RWPE1 (cell line): Measurements from ENCODE around the gene MYH7B.

Experiments used
- CTCF ChIA-PET: fragments of 350-600 bp; sonication (Branson Sonifier 250); formaldehyde crosslinking; extraction: SDS; loops from one replicate; lab custom pipeline; 2021; lab: Yijun Ruan, JAX
- POLR2A ChIA-PET: fragments of 400-600 bp; formaldehyde crosslinking; extraction: SDS; loops from one replicate; lab custom pipeline; 2020; ENCODE audit warnings: antibody characterized with exemption; ENCODE audit not compliant: low non-redundant PET; lab: Yijun Ruan, JAX
- DNase-seq: peaks from one replicate; pipeline ENCODE4 v3.0.0; 2012; ENCODE audit warnings: low spot score
- H3K27ac ChIP-seq: fragments of 450-650 bp; 2 replicates; pipeline ENCODE4 v1.5.1; 2017
- TF ChIP-seq, protein P1 (sequence below): fragments of 450-650 bp; conservative IDR thresholded peaks from 2 replicates; pipeline ENCODE4 v1.5.1; 2017; ENCODE audit warnings: low read depth, mild to moderate bottlenecking

The MYH7B gene

DNA sequence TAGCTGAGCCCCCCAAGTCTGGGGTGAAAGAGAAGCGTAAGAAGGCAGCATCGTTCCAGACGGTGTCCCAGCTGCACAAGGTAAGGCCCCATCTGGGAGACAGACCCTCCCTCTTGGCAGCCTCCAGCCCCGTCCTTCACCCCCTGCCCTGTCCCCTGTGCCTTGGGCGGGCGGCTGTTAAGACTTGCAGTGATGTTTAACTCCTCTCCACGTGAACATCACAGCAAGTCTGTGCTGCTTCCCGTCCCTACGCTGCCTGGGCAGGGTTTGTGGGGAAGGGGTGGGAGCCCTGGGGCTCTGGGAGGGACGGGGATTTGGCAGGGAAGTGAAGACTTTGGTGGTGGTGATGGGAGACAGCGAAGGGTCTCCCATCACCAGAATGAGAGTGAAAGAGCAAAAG, 34.6 kb downstream of the MYH7B start:
- ChIA-PET CTCF (interaction anchor here (0.6 kb wide), 1 partner anchor 1446 kb away, joined by 3 read pairs; no protein-coding TSS in a partner anchor), POLR2A (no interaction called here)

DNA sequence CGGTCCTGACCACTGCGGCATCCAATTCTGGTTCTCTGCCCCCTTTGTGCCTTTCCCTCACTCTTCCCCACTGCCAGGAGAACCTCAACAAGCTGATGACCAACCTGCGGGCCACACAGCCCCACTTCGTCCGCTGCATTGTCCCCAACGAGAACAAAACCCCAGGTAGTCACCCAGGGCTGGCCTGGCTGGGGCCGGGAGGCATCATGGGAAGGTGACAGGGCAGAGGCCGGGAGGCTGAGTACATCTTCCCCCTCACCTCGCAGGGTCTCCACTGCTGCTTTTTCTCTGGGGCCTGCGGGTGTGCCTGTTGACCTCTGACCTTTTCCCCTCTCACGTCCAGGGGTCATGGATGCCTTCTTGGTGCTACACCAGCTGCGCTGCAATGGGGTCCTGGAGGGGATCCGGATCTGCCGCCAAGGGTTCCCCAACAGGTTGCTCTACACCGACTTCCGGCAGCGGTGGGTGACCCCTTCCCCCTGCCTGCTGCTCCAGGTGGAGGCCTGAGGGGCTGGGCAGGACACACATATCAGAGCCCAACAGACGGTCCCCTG, 35.1 kb downstream of the MYH7B start:
- H3K27ac ChIP-seq, result no peak overlapping the region
- no peak for DNase-seq
- TF ChIP-seq, protein P1, sequence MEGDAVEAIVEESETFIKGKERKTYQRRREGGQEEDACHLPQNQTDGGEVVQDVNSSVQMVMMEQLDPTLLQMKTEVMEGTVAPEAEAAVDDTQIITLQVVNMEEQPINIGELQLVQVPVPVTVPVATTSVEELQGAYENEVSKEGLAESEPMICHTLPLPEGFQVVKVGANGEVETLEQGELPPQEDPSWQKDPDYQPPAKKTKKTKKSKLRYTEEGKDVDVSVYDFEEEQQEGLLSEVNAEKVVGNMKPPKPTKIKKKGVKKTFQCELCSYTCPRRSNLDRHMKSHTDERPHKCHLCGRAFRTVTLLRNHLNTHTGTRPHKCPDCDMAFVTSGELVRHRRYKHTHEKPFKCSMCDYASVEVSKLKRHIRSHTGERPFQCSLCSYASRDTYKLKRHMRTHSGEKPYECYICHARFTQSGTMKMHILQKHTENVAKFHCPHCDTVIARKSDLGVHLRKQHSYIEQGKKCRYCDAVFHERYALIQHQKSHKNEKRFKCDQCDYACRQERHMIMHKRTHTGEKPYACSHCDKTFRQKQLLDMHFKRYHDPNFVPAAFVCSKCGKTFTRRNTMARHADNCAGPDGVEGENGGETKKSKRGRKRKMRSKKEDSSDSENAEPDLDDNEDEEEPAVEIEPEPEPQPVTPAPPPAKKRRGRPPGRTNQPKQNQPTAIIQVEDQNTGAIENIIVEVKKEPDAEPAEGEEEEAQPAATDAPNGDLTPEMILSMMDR, result no peak
- ChIA-PET POLR2A (no interaction called here), CTCF (no interaction called here)

More for the DNA sequence above, 34.6 kb downstream of the MYH7B start:
- peak overlapping the region; percentile 2; the same call in 1 of the 2 replicates for H3K27ac ChIP-seq
- no peak for DNase-seq
- TF ChIP-seq, protein P1, result no peak

DNA sequence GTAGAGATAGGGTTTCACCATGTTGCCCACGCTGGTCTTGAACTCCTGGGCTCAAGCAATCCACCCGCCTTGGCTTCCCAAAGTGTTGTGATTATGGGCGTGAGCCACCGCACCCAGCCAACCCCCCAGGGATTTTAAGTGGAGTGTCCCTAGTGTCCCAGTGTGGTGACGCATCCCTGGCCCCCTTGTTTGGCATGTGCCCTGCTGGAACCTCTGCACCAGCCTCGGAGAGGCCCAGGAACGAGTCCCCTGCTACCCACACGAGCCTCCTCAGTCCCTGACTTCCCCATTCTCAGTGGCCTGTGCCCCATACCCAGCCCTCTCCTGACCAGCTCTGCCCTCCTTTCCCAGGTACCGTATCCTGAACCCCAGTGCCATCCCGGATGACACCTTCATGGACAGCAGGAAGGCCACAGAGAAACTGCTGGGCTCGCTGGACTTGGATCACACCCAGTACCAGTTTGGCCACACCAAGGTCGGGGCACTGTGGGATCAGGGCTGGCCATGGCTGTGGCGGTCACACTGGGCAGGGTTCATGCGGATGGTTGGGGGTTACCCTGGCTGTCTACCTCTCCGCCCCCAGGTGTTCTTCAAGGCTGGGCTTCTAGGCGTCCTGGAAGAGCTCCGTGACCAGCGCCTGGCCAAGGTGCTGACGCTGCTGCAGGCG, 37.2 kb downstream of the MYH7B start:
- POLR2A ChIA-PET, result no interaction called here
- CTCF ChIA-PET, result no interaction called here
- TF ChIP-seq, protein P1, result no peak
- H3K27ac ChIP-seq, result no peak overlapping the region
- DNase-seq, result no peak

DNA sequence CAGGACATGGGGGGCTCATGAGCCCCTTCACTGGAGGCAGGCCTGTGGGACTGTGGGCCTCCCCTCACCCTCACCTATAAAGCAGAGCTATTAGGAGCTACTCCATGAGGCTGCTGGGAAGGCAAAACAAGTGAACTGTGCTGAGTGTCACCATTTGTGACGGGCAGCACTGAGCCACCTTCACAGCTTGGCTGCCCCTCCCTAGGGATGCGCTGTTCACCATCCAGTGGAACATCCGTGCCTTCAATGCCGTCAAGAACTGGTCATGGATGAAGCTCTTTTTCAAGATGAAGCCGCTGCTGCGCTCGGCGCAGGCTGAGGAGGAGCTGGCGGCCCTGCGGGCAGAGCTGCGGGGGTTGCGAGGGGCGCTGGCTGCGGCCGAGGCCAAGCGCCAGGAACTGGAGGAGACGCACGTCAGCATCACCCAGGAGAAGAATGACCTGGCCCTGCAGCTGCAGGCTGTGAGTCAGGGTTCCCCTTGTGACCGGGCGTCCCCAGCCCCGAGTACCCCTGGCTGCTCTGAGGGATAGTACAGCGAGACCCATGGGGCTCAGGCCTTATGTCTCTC, 38.4 kb downstream of the MYH7B start:
- ChIA-PET CTCF (interaction anchor here (0.6 kb wide), 2 partner anchors 46 to 165 kb away, joined by 3 read pairs; no protein-coding TSS in a partner anchor), POLR2A (no interaction called here)
- TF ChIP-seq, protein P1, result no peak
- H3K27ac ChIP-seq, result peak overlapping the region; percentile 2; the same call in 1 of the 2 replicates
- DNase-seq, result no peak

DNA sequence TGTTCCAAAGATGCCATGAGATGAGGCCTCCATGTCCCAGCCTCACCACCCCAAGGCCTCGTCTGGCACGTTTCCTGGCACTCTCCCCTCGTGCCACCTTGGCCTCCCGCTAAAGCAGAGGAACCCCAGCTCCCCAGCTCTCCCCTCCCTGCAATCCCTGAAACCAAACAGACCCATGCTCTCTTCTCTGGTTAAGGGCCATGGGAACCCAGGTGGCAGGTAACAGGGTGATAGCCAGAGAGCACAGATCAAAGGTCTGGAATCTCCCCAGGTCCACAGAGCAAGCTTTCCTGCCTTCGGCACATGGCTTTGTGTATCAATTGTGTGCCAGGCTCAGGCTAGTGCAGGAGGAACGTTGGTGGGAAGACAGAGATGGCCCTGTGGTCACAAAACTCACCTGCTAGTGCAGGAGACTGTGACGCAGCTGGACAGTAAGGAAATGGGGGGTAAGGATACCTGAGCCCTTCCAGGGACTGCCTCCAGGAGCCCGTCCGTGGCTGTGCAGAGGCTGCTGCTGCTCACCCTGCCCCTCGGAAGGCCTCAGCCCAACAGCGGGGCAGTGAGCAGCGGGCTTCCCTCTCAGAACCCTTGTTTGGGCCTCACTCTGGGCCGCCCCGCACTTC, 39.0 kb downstream of the MYH7B start:
- TF ChIP-seq, protein P1, result no peak
- CTCF ChIA-PET, result interaction anchor here (0.6 kb wide), 2 partner anchors 165 to 348 kb away, joined by 3 read pairs; no protein-coding TSS in a partner anchor
- no peak for DNase-seq
- POLR2A ChIA-PET, result no interaction called here
- peak overlapping the region; percentile 2 for H3K27ac ChIP-seq

DNA sequence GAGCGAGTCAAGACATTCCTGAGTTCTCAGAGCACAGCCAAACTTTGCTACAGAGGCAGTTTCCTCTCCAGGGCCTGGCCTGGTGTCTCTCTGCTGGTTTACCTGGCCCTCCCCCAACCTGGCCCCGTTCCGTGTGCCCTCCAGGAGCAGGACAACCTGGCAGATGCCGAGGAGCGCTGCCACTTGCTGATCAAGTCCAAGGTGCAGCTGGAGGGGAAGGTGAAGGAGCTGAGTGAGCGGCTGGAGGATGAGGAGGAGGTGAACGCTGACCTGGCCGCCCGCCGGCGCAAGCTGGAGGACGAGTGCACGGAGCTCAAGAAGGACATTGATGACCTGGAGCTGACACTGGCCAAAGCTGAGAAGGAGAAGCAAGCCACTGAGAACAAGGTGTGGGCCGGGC, 39.5 kb downstream of the MYH7B start:
- 0 out of 2 replicates have a peak overlapping the region, but pooled peaks have one; percentile 2 for H3K27ac ChIP-seq
- ChIA-PET CTCF (interaction anchor here (0.6 kb wide), 1 partner anchor 348 kb away, joined by 3 read pairs; no protein-coding TSS in a partner anchor), POLR2A (no interaction called here)
- TF ChIP-seq, protein P1, result no peak
- no peak for DNase-seq
